Stimulated activated CD8-positive, alpha-beta memory T cell treated with anti-CD3 and anti-CD28 coated beads, Interleukin-12 subunit alpha, Interleukin-12 subunit beta, amount 100 ng/mL, for 24 hours (primary cell): ENCODE data around the gene DNAH8.

Experiments
- DNase-seq: peaks from one replicate; pipeline ENCODE4 v3.0.0-alpha.2; 2020; ENCODE audit errors: extremely low read depth

Gene DNAH8

DNA sequence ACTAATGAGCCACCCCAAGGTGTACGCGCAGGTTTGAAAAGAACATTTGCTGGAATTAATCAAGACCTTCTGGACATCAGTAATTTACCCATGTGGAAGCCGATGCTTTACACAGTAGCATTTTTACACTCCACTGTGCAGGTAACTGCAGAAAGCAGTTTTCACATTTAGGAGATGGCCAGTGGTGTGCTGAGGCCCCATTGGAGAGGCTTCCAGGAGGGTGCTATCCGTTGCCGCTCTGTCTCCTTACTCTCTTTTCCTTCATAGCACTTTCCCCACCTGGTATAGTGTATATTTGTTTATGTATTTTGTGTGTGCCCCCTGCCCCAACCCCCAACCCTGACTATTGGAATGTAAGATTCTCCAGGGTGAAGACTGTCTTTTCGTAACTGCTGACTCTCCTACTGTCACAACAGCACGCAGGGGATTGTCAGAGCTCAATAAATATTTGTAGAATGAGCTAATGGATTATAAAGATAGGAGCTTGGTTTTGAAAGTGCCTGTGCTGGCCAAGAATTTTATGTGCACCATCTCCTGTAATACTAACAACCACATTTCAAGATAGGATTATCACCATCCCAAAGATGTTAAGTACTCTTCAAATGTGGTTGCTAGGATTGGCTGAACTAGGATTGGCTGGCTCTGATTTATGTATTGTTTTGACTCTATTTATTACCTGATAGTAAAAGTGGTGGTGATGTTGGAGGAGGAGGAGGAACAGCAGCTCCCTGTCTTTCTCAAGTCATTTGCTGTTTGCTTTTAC is 259.5 kb downstream of the DNAH8 start:
- DNase-seq = no peak

DNA sequence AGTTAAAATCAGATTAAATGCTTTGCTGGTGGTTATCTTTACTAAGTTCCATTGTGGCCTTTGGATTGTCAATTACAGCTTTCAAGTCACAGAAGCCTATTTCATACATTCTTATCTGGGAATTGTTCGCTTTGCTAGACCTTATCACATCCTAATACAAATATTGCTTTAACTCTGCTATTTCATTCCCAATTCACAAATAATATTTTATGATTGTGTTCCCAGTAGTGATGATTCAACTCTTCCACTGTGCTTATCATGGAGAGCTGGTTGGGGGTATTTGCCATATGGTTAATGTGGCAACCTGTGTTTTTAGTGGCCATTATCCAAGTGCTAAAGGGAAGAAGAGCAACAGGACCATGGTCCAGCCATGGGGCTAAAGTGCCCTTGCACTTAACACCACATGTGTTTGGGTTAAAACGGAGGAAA is 260.5 kb downstream of the DNAH8 start:
- no peak for DNase-seq

DNA sequence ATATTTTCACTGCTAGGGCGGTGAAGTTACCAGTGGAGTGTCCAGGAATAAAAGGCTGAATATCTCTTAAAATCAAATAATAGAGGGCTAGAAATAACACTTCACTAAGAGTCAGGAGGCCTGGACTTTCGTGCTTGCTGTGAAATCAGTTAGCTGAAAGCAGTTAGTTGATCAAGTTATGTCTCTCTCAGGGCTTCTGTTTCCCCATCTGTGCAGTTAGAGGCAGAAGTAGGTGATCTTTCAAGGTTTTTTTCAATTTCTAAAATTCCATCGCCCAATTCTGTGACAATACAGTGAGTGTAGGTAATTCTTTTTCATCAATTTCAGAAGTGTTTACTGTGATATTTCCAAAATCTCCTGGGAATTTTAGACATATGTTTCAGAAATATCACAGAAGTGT is 260.9 kb downstream of the DNAH8 start:
- DNase-seq = no peak

DNA sequence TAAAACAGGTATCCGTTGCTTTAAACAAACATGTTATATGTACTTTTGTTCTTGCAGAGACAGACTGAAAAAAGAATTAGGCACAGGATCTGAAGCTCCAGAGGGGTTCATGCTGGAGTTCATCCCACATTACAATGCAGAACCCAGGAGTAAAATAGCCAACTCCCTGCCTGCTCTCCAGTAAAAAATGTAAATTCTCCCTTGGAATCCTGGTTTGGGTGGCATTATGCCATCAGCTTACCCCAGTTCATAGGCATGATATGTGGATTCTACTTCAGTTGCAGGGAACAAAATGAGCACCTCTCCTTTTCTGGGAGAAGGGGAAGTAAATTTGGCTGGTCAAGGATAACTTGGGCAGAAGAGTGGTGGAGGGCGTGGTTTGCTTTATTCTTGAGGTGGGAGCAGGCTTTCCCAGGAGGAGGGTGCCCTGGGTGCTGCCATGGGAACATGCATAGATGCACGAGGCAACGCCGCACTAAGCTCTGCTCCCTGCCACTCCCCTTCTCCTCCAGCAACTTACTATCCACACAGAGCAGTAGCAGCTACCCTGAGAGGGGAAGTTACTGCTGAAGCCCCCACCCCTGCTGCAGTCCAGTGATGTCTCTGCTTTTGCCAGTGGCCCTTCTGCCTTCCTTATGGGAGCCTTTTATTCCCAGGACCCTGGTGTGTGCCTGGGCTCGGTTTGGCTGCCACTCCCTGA is 261.8 kb downstream of the DNAH8 start:
- DNase-seq = no peak

DNA sequence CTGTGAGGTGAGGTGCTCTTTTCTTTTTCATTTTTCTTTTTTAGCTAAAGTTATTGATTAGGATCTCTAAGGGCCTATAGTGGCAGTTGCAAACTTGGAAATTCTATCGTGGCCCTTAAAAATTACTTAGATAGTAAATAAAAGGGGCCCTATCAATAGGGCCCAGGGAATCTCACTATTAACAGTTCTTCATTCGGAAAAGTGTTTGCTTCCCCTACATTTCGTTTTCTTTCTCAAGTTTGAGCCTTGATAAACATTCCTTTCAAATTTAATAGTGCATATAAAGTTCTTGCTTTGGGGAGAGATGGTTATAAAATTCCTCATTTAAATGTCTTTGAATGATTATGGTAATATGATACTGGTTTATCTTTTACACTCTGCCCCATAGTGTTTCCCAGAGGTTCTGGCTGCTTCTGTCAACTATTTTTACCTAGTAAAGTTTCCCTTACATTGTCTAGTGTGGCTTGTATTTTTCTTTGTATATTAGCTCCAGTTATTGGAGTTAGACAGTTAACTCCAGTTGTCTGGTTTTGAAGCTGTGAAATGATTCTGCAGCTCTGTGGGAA is 263.1 kb downstream of the DNAH8 start:
- no peak for DNase-seq

DNA sequence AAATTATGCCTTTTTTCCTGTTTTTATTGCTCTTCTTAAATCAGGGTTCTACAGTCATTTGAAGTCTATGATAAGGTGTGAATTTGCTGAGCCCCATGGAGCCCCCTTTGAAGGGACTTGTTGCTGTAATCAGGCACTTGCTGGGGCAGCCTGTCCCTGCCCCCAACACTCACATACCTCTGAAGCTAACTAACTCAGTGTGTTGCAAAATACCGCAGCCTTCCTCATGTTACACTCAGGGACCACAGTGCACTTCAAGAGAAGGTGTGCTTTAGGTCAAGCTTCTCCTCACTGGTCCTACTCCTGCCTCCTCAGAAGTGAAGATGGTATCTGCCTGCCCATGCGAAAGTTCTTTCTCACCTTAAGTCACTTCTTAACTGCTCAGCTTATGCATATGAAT is 267.4 kb downstream of the DNAH8 start:
- no peak for DNase-seq

DNA sequence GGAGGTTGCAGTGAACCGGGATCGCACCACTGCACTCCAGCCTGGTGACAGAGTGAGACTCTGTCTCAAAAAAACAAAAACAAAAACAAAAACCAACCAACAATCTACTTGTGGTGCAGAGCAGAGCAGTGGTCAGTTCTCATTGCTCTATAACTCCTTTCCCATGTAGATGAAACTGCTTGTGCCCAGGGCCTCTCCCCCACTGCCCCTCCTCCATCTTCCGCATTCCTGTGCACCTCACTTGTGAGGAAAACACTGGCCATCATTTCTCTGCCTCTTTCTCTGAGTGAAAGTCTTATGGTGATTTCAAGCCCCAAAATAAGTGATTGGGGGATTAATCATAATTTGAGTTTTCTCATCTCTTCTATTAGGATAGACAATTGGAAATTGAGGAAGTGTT is 269.6 kb downstream of the DNAH8 start:
- DNase-seq = no peak

DNA sequence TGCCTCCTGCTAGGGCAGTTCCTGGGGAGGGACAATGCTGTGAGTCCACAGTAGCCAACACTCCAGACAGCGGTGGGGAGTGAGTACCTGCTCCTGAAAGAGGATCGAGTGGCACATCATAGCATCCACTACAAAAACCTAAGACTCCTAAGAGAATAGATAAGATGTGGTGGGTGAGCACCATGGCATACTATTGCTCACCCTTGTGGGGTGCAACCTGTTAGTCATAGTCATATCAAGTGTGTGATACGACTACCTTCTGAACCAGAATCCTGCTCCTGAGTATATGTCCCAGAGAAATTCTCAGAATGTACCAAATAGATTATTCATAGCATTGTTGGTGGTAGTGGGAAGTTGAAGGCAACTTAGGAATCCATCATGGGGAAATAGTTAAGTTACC is 270.7 kb downstream of the DNAH8 start:
- no peak for DNase-seq

DNA sequence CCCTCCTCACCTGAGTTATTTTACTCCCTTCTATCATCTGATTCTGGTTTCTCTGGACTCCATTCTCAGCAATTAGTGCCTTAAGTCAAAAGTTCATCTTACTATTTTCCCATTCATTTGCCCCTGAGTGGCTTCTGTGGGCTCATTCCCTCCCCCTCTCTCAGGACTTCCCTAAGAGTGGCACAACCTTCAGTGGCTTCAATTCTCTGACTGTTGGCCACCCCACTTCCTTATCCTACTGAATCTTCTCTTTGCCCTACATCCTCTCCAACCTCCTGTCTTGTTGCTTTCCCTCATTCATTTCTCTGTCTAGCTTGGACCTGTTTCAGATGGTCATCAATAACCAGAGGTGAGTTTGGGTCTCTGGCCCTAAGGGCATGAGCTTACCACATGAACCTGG is 272.4 kb downstream of the DNAH8 start:
- DNase-seq = no peak

DNA sequence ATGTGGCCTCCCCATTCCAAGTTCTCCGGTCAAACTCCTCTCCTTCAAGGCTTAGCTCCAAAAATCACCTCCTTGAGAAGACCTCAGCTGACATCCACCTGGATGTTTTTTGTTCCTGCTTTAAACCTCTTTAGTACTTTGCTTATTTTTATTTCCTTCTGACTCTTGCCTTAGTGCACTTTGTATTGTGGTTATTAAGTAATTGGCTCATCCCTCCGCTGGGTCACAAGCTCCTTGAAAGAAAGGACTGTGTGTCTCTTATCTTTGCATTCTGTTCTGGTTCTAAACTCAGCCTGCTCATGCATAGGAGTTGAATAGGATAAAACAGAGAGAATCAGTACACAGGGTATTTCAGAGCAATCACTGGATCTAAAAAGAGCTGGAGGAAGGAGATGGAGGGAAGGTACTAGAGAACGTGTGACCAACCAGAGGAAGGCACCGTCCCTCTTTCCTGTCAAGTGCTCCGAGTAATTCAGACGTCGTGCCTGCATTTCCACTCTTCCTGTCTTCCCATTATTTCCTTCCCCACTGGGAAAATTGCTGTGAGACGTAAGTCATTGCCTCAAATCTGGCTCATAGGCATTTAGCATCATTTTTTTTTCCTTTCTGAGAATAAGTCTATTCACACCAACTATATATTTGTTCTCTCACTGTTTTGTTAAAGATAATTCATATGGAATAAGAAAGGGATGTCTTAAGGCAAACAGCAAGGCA is 273.8 kb downstream of the DNAH8 start:
- no peak for DNase-seq

DNA sequence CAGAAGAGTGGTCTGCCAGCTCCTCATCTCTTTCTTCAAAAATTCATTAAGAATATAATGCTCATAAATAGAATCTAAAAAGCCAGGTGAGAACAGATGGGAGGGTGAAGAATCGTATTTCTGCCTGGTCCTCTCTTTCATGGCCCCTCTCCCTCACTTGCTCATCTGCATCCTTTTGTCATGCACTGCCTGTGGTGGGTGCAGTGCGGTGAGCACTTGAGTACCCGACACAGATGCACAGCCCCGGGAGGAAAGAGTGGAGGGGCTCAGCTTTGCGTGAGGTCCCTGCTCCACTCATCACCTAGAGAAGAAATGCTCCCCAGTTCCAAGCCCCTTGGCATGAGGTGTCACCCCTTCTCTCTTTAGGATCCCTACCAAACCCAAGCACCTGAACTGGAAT is 275.4 kb downstream of the DNAH8 start:
- no peak for DNase-seq

DNA sequence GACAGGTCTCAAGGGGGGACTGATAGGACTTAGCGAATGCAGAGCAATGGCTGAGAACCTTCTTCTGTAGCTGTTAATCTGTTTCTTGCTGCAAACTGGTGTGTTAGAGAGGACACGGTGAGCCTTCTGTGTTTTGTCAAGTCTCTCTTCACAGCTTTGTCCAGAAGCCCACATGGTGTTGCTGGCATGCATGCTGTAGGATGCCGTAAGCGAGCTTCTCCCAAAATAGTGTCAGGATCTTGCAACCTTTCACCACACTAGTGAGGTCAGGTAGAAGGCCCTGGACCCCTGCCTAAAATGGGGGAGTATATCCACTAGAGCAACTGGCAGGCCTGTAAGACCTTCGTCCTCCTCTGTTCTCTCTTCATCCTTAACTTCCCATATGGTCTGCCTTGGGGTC is 281.6 kb downstream of the DNAH8 start:
- no peak for DNase-seq

DNA sequence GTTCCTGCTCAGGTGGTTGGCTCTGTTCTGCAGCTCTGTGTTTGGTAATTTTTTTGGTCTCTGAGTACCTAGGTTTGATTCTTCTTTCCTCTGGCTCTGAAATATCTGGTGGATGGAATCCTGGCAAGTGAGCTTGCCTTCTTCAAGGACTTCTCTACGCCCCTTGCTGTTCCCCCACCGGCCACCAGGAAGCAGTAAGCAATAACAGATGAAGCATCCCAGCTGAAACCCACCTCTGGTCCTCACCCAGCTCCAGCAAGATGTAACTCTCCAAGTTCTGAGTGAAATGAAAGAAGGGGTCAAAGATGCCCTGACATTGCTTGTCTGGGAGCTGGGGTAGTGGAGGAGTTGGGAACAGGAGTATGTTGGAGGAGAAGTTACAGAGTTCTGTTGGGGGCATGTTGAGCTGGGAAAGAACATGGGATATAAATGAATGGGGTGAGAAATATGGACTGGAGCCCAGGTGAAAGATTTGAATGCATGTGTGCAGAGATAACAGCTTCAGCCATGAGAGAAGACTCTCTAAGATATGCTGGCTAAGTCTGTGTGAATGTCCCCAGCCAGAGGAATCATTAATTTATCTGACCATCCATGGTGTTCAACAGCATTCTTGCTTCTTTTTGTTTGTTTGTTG is 282.1 kb downstream of the DNAH8 start:
- no peak for DNase-seq

DNA sequence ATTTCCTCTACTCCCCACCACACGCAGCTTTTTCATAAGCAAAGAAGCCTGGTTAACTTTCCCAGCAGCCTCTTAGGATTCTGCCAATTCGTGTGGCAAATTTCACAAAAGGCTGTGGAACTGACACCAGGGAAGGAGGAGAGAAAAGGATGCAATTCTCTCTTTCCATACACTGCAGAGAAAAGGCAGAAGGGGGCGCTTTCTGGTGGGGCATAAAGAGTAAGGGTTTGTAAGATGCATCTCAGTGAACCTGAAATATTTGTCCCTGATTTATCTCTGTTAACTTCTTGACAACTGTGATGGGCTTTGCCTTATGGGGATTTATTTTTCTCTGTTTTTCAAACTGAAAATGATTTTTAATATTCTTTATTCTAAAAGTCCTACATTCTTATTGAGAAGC is 288.0 kb downstream of the DNAH8 start:
- DNase-seq = no peak

DNA sequence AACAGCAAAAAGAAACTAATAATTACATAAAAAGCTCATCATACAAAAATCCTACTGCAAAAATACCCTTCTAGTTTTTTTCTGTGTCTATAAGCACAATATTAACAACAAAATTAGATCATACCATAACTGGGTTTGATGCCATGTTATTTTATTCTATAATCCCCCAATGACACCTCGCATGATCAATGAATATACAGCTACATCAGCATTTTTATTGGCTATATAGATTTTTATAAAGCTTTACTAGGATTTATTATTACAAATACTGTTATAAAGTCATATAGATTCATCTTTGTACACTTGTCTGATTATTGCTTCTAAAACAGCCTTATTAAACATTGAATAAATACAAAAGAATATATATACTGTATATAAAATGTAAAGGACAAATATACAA is 288.4 kb downstream of the DNAH8 start:
- no peak for DNase-seq

DNA sequence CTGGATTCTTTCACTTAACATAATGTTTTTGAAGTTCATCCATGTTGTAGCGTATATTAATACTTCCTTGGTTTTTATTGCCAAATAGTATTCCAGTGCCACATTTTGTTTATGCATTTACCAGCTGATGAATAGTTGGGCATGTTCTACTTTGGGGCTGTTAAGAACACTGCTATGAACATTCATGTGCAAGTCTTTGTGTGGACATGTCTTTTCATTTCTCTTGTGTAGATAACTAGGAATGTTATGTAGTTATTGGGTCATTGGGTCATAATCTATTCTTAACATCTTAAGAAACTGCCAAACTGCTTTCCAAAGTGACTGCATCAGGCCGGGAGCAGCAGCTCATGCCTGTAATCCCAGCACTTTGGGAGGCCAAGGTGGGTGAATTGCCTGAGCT is 289.7 kb downstream of the DNAH8 start:
- DNase-seq = no peak

DNA sequence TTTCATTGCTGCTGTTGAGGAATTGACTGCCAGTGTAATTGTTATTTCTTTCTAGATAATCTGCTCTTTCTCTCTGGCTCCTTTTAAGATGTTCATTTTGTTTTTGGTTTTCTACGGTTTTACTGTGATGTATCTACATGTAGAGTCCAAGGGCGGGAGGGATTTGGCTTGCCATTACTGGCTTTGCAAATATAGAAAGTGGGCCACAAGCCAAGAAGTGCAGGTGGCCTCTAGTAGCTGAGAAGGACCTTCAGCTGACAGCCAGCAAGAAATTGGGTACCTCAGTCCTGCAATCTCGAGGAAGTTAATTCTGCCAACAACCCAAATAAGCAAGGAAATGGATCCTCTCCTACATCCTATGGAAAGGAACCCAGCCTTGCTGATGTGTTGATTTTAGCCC is 290.7 kb downstream of the DNAH8 start:
- no peak for DNase-seq

DNA sequence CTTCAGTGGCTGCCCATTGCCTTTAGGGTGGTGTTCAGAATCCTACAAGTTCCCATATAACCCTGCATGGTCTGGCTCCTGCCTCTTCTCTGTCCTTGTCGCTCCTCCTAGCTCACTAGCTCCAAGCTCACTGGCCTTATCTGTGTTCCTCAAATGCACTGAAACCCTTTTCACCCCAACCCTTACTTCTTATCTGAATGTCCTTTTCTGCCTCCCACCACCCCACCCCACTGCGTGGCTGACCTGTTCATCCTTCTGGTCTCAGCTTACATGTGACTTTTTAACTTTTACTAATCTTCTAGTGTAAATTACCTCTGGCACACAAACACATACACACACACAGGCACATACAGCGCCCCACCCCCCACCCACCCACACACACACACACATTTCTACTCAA is 292.5 kb downstream of the DNAH8 start:
- no peak for DNase-seq

DNA sequence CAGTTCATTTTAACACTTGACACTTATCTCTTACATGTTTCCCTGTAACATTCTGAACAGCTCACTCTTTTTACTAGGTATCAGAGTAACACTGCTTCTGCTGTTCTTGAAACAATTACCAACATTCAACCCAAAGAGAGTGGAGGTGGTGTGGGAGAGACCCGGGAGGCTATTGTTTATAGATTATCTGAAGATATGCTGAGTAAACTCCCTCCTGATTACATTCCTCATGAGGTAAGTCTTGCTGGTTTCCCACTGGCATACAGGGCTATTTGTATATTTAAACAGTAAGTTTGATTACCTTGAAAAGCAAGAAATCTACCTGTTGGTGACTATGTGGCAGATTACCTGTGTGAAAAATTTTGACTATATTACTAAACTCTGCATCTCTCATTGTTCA is 293.6 kb downstream of the DNAH8 start:
- DNase-seq = no peak

DNA sequence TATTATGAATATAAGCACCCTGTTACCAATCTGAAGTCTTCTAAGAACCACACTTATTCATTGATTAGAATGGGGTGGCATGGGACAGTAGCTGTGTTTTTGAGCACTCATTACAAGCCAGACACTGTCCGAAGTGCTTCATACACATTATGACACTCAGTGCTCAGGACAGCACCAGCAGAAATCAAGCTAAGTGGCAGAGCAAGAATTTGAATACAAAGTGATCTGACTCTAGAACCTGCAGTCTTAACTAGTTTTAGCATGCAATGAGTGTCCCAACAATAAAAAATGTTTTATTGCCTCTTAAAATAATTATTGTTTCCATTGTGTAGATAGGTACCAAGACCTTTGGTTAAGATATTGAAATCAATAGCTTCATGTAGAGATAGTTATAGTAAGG is 294.4 kb downstream of the DNAH8 start:
- no peak for DNase-seq

DNA sequence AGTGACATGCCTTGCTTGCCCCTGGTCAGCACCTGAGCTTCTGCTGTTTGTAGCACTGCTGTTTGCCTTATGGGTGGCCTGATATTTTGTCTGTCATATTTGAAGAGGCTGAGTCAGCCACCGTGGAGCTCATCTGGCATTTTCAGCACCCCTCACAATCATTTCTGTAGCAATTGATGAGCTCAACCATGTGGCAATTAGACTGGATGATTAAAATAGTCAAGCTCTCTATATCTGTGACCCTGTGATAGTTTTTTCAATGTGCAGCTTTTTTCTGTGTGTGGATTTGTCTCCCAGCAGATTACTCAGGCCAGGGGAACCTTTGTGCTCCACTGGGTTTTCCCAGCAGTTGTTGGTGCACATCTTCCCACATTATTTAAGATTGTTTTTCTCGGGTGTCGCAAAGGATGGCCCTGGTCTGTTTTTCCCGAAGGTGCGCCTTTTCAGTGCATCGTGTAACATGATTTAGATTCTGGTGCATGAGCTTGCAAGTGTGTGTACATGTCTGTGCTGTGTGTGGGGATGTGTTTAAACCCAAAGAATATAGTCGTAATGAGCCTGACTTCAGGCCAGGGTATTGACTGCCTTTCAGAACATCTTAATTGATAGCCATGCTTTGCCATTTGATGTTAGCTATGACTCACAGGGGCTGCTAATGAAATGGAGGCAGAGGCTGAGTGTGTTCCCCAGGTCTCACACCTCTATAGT is 301.9 kb downstream of the DNAH8 start:
- DNase-seq = no peak

DNA sequence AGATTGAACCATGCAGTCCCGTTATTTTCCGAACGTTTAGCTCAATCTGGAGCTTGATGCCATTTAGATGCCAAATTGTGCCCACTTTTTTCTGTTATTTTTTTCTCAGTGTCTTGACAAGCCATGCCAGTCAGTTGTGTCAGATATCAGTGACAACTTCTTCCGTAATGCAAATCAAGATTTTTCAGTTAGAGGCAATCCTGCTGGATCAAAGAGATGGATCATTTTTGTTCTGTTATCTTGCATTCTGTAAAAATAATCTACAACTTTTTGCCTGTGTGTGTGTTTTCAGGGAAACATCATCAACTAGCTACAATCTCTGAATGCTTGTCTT is 302.4 kb downstream of the DNAH8 start:
- no peak for DNase-seq
